Measurements from ENCODE around the gene CCDC150. TPM values are rescaled to one million over a fixed set of nuclear protein-coding genes. Genes with fewer than 3 reads are reported as not detected.

The CCDC150 gene
- total and polyA plus RNA-seq, 10 donors = 0.54 to 6.8 (median 1.8) TPM

DNA sequence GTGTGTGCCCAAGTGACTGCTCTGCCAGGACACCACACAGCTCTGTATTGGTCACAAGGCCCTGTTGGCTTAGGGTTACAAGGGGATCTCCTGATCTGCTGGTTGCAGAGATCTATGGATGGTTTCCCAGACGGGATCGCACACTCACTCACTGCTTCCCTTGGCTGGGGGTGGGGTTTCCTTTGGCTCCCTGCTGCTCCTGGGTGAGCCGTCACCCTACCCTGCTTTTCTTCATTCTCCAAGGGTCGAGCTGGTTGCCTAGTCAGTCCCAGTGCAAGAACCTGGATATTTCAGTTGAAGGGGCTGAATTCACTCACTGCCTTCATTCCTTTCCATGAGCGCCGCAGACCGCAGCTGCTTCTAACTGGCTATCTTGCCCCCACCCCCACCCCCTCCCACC is 103.7 kb downstream of the CCDC150 start:
- Histone ChIP-seq H3K4me3 (no peak overlapping the region), H3K9me3 (peaks cover 0 to 21% (median 4%) of the 10 kb centered on the region in 8 donors), H3K4me1 (no peaks in the 10 kb centered on the region), H3K27ac (no peak overlapping the region), H3K27me3 (replicated peaks in 1 of 7) (no peaks in the 10 kb centered on the region), H3K36me3 (no peaks in the 10 kb centered on the region)
- TF ChIP-seq, protein P1, sequence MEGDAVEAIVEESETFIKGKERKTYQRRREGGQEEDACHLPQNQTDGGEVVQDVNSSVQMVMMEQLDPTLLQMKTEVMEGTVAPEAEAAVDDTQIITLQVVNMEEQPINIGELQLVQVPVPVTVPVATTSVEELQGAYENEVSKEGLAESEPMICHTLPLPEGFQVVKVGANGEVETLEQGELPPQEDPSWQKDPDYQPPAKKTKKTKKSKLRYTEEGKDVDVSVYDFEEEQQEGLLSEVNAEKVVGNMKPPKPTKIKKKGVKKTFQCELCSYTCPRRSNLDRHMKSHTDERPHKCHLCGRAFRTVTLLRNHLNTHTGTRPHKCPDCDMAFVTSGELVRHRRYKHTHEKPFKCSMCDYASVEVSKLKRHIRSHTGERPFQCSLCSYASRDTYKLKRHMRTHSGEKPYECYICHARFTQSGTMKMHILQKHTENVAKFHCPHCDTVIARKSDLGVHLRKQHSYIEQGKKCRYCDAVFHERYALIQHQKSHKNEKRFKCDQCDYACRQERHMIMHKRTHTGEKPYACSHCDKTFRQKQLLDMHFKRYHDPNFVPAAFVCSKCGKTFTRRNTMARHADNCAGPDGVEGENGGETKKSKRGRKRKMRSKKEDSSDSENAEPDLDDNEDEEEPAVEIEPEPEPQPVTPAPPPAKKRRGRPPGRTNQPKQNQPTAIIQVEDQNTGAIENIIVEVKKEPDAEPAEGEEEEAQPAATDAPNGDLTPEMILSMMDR (IDR thresholded peaks at IDR 0.05 in 8 of 11, conservative IDR thresholded peaks at IDR 0.05 in 3 of 11) = no peak
- TF ChIP-seq POLR2AphosphoS5 (IDR thresholded peaks at IDR 0.05) (no peak), POLR2A (IDR thresholded peaks at IDR 0.05) (no peak)
- WGBS, 5 donors = 85 to 96% (median 96%) methylated on average over 6 to 7 of the region's 7 CpGs
- no peak for DNase-seq
- intact Hi-C loops (cut with DNase I; ENCODE audit: low total_unique reads) = no loop called here

DNA sequence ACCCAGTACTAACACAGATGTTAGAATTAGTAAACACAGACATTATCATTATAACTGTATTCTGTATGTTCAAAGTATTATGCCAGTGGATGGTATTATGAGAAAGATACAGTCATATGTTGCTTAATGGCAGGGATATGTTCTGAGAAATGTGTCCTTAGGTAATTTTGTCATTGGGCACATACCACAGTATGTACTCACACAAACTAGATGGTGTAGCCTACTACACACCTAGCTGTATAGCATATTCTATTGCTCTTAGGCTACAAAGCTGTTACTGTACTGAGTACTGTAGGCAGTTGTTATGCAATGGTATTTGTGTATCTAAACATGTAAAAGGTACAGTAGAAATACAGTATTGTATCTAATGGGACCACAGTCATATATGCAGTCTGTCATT is 106.2 kb downstream of the CCDC150 start:
- H3K4me1 ChIP-seq = peaks cover 0 to 6% (median 0%) of the 10 kb centered on the region in 6 donors
- no peak for TF ChIP-seq POLR2AphosphoS5 (IDR thresholded peaks at IDR 0.05)
- TF ChIP-seq, protein P1 (IDR thresholded peaks at IDR 0.05 in 8 of 11, conservative IDR thresholded peaks at IDR 0.05 in 3 of 11) = no peak
- no peak for TF ChIP-seq POLR2A (IDR thresholded peaks at IDR 0.05)
- intact Hi-C loops (cut with DNase I; ENCODE audit: low total_unique reads) = no loop called here

DNA sequence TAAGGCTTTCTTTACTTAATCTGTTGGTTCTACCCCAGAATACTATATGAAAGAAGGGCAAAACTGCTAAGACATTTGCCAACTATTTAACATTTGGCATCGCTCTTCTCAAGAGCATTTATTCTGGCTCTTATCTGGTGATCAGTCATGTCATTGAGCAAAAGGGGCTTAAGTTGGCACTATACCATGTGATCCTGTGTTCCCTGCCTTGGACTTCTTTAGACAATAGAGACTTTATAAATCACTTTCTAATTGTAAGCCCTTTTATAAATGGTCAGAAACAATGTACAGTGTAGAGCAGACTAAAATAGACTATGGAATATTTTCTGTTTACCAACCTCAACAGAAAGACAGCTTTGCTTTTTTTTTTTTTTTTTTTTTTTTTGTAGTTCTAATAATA is 107.9 kb downstream of the CCDC150 start:
- no peaks in the 10 kb centered on the region for H3K36me3 ChIP-seq
- no peak for TF ChIP-seq POLR2AphosphoS5 (IDR thresholded peaks at IDR 0.05)
- TF ChIP-seq, protein P1 (IDR thresholded peaks at IDR 0.05 in 8 of 11, conservative IDR thresholded peaks at IDR 0.05 in 3 of 11) = no peak
- no peak for TF ChIP-seq POLR2A (IDR thresholded peaks at IDR 0.05)
- no peak for DNase-seq
- 82 to 100% (median 89%) methylated on average over 1 of the region's 1 CpG for WGBS, 5 donors
- no peaks in the 10 kb centered on the region for H3K9me3 ChIP-seq
- intact Hi-C loops (cut with DNase I; ENCODE audit: low total_unique reads) = no loop called here
- H3K4me1 ChIP-seq = peaks cover 0 to 13% (median 2%) of the 10 kb centered on the region in 6 donors
- no peak overlapping the region for H3K4me3 ChIP-seq
- H3K27ac ChIP-seq = no peak overlapping the region
- H3K27me3 ChIP-seq (replicated peaks in 1 of 7) = no peaks in the 10 kb centered on the region

More for the DNA sequence above, 106.2 kb downstream of the CCDC150 start:
- no peak for DNase-seq
- Histone ChIP-seq H3K36me3 (no peaks in the 10 kb centered on the region), H3K9me3 (peaks cover 0 to 3% (median 0%) of the 10 kb centered on the region in 8 donors), H3K27ac (no peak overlapping the region), H3K4me3 (no peak overlapping the region), H3K27me3 (replicated peaks in 1 of 7) (no peaks in the 10 kb centered on the region)

DNA sequence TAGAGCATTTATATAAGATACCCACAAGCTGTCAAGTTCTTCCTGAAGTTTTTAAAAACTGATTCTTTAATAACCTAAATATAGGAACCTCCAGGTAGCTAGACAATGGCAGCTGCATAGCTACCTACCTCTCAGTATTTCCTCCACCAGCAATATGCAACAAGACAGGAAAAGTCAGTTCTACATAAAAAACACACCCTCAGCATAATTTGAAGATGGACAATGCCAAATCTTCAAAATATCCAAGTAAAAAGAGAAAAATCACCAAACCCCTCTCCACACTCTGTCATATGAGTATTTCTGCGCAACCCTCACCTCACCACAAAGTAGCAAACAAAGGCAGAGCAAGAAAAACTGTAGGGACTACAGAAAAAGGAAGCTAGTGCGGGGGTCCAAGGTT is 108.6 kb downstream of the CCDC150 start:
- Histone ChIP-seq H3K9me3 (peaks cover 0 to 6% (median under 1%) of the 10 kb centered on the region in 8 donors), H3K27me3 (replicated peaks in 1 of 7) (no peaks in the 10 kb centered on the region), H3K4me1 (peaks cover 0 to 13% (median 2%) of the 10 kb centered on the region in 6 donors), H3K36me3 (no peaks in the 10 kb centered on the region), H3K4me3 (no peak overlapping the region), H3K27ac (no peak overlapping the region)
- 75 to 84% (median 81%) methylated on average over 2 of the region's 2 CpGs for WGBS, 5 donors
- intact Hi-C loops (cut with DNase I; ENCODE audit: low total_unique reads) = no loop called here
- no peak for DNase-seq
- no peak for TF ChIP-seq POLR2AphosphoS5 (IDR thresholded peaks at IDR 0.05)
